Pons (tissue), 1 donor: ENCODE data around the gene PLEKHA7.

Experiments
- DNase-seq: peaks from one replicate; pipeline ENCODE4 v3.0.0-alpha.2; 2016; ENCODE audit warnings: low spot score

Gene PLEKHA7

GRCh38 chr11:16774936-16775613 is 239.1 kb downstream of the PLEKHA7 start:
- no peak for DNase-seq

- DNase-seq, result no peak
These were observed 240.0 kb downstream of the PLEKHA7 start for GRCh38 chr11:16773981-16774935.

- DNase-seq, result no peak
These were observed 242.1 kb downstream of the PLEKHA7 start for GRCh38 chr11:16772141-16772512.

- DNase-seq, result no peak
These were observed 242.7 kb downstream of the PLEKHA7 start for GRCh38 chr11:16771350-16772140.

- DNase-seq, result no peak
These were observed 244.2 kb downstream of the PLEKHA7 start for GRCh38 chr11:16770016-16770415.

GRCh38 chr11:16769386-16769785 is 244.8 kb downstream of the PLEKHA7 start:
- no peak for DNase-seq

GRCh38 chr11:16767957-16768356 is 246.3 kb downstream of the PLEKHA7 start:
- DNase-seq, result no peak

- no peak for DNase-seq
These were observed 247.1 kb downstream of the PLEKHA7 start for GRCh38 chr11:16767137-16767536.

GRCh38 chr11:16764888-16765287 is 249.3 kb downstream of the PLEKHA7 start:
- no peak for DNase-seq

GRCh38 chr11:16763746-16764145 is 250.5 kb downstream of the PLEKHA7 start:
- no peak for DNase-seq

- DNase-seq, result no peak
These were observed 254.2 kb downstream of the PLEKHA7 start for GRCh38 chr11:16759857-16760508.

- no peak for DNase-seq
These were observed 255.7 kb downstream of the PLEKHA7 start for GRCh38 chr11:16758382-16759024.

- no peak for DNase-seq
These were observed 263.8 kb downstream of the PLEKHA7 start for GRCh38 chr11:16750417-16750816.

GRCh38 chr11:16749666-16750065 is 264.5 kb downstream of the PLEKHA7 start:
- DNase-seq, result no peak

GRCh38 chr11:16749092-16749491 is 265.1 kb downstream of the PLEKHA7 start:
- no peak for DNase-seq

- no peak for DNase-seq
These were observed 268.1 kb downstream of the PLEKHA7 start for GRCh38 chr11:16745950-16746605.

GRCh38 chr11:16744128-16744725 is 270.0 kb downstream of the PLEKHA7 start:
- DNase-seq, result no peak

GRCh38 chr11:16743478-16743877 is 270.7 kb downstream of the PLEKHA7 start:
- no peak for DNase-seq

- DNase-seq, result no peak
These were observed 272.7 kb downstream of the PLEKHA7 start for GRCh38 chr11:16741473-16741872.
